ENCODE measurements around the gene CXorf58.
"Not testable (repeated sequence)": the region's sequence is repeated elsewhere in the genome, so short reads cannot be mapped to it uniquely, and the experiment has no call there.

The CXorf58 gene

DNA sequence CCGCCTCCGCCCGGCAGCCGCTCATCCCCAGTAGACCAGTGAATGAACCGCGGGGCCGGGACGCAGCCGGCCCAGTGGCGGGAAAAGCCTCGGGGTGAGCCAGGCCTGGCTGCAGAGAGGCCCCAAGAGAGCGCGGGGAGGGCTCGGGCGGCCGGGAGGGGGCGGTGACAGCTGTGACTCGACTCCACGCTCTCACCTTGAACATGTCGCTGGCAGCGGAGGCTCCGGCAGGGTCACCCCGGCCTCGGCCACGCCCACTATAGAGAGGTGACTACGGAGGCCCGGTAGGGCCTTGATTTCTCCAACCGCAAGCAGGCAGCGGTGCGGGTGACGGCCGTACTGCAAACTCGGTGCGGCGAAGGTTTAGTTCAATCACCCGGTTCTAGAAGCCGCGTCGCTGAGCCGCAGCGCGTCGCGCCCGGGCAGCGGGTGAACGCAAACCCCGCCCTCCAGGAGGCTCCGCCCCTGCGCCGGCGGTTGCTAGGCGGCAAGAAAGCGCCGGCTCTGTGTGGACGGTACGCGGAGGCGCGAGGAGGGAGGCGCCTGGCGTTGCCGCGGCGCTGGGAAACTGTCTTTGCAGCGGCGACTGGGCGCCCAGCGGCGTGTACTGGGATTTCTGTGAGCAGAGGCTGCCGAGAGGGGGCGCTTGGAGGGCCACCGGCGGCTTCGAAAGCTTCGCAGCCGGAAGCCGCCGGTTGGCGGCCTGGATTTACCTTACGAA, at the start of gene CXorf58, which contains the start of gene APOO:
Gene CXorf58, plus strand, starts transcription at position 509 of the 721 bp plus-strand sequence. CDS start 2,297 bp downstream, outside the sequence.
Gene APOO, minus strand, starts transcription at position 441 of the 721 bp plus-strand sequence. Its CDS starts 236 bp downstream, at position 205.
- peak; percentile 74 for DNase-seq (ENCODE audit: low read depth)

DNA sequence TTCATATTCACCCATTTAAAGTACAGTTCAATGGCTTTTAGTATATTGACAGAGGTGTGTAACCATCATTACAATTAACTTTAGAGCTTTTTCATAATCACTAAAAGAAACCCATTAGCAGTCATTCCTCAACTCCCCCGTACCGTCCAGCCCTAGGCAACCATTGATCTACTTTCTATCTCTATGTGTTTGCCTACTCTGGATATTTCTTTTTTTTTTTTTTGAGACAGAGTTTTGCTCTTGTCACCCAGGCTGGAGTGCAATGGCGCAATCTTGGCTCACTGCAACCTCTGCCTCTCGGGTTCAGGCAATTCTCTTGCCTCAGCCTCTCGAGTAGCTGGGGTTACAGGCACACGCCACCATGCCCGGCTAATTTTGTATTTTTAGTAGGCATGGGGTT, 48.6 kb upstream of the CXorf58 start:
- DNase-seq (ENCODE audit: low read depth), result not testable (repeated sequence)

DNA sequence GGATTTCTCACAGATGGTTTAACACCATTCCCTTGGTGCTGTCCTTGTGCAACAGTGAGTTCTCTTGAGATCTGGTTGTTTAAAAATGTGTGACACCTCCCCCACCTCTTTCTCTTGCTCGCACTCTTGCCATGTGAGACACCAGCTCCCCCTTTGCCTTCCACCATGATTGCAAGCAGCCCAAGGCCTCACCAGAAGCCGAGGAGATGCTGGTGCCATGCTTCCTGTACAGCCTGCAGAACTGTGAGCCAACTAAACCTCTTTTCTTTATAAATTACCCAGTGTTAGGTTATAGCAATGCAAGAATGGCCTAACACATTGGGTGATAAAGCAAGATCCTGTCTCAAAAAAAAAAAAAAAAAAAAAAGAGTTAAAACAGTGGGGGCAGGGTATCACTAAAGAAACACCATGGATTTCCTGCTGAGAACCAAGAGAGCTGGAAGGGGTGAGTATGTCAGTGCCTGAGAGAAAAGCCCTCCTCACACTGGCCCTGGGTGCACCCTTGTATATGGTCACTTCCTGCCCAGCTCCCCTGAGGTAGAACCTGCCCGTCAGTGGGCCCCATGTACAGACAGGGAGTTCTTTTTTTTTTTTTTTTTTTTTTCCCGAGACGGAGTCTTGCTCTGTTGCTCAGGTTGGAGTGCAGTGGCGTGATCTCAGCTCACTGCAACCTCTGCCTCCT, 46.5 kb upstream of the CXorf58 start:
- no peak for DNase-seq (ENCODE audit: low read depth)

DNA sequence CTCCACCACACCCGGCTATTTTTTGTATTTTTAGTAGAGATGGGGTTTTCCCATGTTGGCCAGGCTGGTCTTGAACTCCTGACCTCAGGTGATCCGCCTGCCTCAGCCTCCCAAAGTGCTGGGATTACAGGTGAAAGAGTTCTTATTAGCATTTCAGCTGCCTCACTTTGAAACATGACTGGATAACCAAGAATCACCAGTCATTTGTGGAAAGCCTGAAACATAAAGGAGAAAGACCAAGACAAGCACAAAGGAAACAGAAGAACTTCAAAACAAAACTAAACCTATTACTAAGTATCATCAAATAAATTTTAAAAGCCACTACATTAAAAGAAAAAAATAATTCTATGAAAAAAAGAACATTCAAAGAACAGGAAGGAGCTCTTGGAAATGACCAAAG, 45.9 kb upstream of the CXorf58 start:
- not testable (repeated sequence) for DNase-seq (ENCODE audit: low read depth)

DNA sequence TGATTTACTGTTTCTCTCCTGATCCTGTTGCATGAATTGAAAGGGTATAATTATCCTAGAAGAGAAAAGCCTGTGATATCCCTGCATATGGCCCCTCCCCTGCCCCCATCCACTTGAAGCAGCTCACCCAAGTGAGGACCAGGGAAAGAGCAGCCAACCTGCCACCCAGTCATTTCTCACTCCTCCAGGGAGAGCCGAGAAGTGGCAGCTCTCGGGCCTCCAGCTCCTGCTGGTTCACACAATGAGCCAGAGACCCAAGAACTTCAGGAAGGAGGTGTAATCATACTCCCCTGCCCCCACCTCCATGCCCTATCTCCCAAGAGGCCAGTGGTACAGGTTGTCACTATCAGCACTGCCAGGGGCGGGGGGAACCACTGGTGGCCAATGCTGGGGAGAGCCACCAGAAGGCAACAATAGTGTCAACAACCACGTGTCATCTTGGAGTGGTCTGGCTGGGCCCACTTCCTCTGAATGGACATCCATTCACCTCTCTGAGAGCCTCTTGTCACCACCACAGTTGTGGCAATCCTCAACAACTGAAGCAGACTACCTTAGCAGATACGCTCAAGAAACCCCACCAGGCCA, 43.0 kb upstream of the CXorf58 start:
- no peak for DNase-seq (ENCODE audit: low read depth)

GRCh38 chrX:23870041-23870440, 37.8 kb upstream of the CXorf58 start:
- DNase-seq (ENCODE audit: low read depth), result no peak

- no peak for DNase-seq (ENCODE audit: low read depth)
Observed at GRCh38 chrX:23871905-23872546, 35.8 kb upstream of the CXorf58 start.

DNA sequence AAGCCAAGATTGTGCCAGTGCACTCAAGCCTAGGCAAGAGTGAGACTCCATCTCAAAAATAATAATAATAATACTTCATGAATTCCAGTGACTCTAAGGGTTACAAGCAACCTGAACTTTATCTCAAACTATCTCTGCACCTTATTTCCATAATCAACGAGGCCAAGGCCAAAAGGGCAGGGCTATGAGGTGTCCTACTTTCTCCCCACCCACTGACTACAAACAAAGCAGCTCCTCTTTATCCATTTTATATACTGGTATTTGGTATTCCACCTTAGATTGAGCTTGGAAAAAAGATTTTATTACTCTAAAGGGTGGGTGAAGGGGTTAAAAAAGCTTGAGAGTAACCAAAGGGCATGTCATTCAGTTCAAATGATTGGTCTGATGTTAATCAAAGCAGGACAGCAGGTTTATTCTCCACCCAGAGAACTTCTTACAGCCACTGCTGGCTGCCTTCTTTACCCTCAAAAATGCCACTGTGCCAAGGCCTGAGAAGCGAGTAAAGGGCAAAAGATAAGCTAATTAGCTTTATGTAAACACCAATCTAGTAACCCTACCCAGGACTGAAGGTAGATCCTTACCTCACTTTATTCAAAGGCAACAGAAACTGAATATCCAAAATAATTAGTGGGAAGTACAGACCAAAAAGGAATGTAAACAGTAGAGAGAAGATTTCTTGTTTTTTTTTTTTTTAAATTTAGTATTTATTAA, 28.3 kb upstream of the CXorf58 start:
- no peak for DNase-seq (ENCODE audit: low read depth)

DNA sequence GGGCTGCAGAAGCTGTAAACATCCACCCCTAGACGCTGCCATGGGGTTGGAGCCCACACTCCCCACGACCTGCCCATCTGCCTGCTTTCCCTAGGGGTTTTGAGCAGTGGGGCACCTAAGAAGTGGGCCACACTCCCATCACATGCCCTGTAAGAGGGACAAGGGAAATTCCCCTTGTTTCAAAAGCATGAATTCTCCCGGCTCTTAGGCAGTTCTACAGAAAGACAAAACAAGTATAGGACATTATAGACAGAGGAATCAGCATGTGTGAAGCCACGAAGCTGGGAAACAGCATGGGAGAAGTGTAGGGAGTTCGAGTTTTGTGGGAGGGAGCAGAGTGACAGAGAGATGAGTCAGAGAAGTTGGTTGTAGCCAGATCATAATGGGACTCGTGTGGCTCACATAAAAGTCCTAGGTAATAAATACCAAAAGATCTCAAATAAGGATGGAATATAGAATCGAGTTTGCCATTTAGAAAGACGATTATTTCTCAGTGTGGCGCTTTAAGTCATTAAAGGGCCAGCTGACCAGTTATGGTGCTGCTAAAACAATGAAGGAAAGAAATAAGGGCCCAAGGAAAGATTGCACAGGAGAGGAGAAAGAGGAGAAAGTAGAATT, 24.0 kb upstream of the CXorf58 start:
- DNase-seq (ENCODE audit: low read depth), result no peak

- DNase-seq (ENCODE audit: low read depth), result no peak
Observed at GRCh38 chrX:23884427-23885024, 23.3 kb upstream of the CXorf58 start.

GRCh38 chrX:23885803-23886202, 22.0 kb upstream of the CXorf58 start:
- DNase-seq (ENCODE audit: low read depth), result no peak

- no peak for DNase-seq (ENCODE audit: low read depth)
Observed at GRCh38 chrX:23887451-23887850, 20.4 kb upstream of the CXorf58 start.

DNA sequence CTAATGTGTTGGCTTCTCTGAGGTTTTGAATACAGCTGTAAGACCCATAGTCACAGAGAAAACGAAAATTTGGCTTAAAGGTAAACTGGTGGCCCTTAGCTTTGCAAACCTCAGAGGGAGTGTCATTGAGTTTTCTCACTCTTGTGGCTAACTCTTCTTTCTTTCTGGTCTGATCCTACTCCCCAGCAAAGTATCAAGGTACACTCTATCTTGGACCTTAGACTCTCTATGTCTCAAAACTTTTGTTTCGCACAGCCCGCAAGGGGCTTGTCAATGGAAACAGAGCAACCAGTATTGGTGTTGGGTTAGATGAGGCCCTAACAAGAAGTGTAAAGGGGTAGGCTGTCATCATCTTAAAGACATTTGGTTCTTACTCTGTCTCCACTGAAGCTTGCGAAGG, 19.9 kb upstream of the CXorf58 start:
- DNase-seq (ENCODE audit: low read depth), result no peak

- DNase-seq (ENCODE audit: low read depth), result no peak
Observed at GRCh38 chrX:23888887-23889501, 18.8 kb upstream of the CXorf58 start.

DNA sequence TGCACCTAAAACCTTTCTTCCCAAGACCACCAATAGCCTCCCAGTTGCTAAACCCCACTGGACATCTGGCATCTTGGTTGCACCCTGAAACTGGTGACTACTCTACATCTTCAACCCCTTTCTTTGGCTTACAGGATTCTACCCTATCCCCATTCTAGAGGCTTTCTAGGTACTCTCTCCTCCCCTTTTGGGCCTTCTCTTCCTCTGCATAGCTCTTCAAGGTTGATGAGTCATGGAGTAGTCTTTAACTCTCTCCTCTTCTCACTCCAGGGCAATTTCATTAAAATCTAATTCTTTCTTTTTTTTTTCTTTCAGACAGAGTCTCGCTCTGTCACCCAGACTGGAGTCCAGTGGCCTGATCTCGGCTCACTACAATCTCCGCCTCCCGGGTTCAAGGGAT, 16.9 kb upstream of the CXorf58 start:
- DNase-seq (ENCODE audit: low read depth), result no peak

DNA sequence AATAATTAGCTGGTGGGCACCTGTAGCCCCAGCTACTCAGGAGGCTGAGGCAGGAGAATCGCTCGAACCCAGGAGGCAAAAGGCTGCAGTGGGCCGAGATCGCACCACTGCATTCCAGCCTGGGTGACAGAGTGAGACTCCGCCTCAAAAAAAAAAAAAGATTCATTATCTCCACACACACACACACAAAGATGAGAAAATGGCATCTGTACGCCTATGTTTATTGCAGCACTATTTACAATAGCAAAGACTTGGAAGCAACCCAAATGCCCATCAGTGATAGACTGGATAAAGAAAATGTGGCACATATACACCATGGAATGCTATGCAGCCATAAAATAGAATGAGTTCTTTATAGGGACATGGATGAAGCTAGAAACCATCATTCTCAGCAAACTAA, 12.8 kb upstream of the CXorf58 start:
- DNase-seq (ENCODE audit: low read depth), result not testable (repeated sequence)

- not testable (repeated sequence) for DNase-seq (ENCODE audit: low read depth)
Observed at GRCh38 chrX:23896539-23896938, 11.3 kb upstream of the CXorf58 start.

GRCh38 chrX:23896981-23897380, 10.8 kb upstream of the CXorf58 start:
- DNase-seq (ENCODE audit: low read depth), result no peak

DNA sequence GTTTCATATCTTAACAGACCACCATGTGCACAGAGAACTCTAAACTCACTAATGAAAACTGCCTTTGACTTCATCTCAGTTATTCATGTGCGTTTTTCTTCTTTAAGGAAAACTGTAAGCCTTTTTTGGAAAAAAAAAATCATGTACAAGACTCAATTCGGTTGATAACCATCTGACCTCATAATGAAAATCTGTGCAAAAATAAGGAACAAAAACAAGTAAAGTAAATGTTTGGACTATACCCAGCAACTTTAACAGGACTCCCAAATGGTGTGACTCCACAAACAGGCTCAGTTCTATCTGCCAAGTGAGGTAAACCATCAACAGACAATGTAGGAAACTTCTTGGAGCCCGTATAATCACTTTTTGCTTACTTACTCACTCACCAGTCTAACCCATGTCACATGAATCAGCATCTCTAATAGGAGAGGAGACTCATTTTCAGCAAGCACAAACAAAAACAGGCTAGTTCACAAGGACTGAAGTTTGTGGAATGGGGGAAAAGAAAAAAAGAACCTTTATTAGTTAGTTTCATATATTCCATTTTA, 9.3 kb upstream of the CXorf58 start:
- no peak for DNase-seq (ENCODE audit: low read depth)

DNA sequence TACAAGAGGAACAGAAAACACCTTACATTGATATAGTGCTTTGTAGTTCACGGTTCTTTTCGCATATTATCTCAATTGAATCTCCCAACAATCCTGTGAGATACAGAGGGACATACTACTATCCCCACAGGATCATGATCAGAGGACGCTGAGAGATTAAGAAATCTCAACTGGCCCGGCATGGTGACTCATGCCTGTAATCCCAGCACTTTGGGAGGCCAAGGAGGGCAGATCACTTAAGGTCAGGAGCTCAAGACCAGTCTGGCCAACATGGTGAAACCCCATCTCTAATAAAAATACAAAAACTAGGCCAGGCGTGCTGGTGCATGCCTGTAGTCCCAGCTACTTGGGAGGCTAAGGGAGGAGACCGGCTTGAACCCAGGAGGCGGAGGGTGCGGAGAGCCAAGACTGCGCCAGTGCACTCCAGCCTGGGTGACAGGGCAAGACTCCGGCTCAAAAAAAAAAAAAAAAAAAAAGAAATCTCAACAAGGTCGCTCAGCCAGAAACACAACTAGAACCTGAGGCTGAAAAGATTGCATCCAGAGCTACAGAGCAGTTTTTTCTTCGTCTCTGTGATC, 7.5 kb upstream of the CXorf58 start:
- no peak for DNase-seq (ENCODE audit: low read depth)
